ENCODE results near the gene HAUS7.

DNA sequence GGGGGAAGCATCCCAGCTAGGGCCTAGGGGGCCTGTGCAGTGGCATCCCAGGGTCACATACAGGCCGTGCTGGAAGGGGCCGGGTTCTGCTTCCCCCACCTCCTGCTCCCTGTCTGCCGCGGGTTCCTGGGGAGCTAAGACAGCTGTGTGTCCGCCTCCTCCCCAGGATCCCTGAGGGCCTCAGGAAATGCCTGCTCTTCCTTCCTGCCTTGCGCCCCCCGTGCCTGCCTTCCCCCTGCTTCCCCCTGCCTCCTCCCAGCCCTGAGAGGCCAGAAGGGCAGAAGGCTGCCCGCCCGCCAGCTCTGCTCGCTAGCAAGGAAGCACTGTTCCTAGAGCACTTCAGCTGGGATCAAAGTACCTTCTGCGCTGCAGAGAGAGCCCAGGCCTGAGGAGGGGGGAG is 21.5 kb upstream of the HAUS7 start:
- TF ChIP-seq, protein P1, sequence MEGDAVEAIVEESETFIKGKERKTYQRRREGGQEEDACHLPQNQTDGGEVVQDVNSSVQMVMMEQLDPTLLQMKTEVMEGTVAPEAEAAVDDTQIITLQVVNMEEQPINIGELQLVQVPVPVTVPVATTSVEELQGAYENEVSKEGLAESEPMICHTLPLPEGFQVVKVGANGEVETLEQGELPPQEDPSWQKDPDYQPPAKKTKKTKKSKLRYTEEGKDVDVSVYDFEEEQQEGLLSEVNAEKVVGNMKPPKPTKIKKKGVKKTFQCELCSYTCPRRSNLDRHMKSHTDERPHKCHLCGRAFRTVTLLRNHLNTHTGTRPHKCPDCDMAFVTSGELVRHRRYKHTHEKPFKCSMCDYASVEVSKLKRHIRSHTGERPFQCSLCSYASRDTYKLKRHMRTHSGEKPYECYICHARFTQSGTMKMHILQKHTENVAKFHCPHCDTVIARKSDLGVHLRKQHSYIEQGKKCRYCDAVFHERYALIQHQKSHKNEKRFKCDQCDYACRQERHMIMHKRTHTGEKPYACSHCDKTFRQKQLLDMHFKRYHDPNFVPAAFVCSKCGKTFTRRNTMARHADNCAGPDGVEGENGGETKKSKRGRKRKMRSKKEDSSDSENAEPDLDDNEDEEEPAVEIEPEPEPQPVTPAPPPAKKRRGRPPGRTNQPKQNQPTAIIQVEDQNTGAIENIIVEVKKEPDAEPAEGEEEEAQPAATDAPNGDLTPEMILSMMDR (tag by site-specific recombination; IDR thresholded peaks at IDR 0.05): no peak
- TF ChIP-seq GFI1B (tag by site-specific recombination; IDR thresholded peaks at IDR 0.05) (no peak), ZBTB1 (tag by site-specific recombination; IDR thresholded peaks at IDR 0.05) (no peak), ZNF10 (tag by site-specific recombination; IDR thresholded peaks at IDR 0.05) (no peak), ZNF629 (tag by site-specific recombination; IDR thresholded peaks at IDR 0.05) (no peak), ZNF48 (tag by site-specific recombination; IDR thresholded peaks at IDR 0.05) (no peak)
- TF ChIP-seq, protein P2, sequence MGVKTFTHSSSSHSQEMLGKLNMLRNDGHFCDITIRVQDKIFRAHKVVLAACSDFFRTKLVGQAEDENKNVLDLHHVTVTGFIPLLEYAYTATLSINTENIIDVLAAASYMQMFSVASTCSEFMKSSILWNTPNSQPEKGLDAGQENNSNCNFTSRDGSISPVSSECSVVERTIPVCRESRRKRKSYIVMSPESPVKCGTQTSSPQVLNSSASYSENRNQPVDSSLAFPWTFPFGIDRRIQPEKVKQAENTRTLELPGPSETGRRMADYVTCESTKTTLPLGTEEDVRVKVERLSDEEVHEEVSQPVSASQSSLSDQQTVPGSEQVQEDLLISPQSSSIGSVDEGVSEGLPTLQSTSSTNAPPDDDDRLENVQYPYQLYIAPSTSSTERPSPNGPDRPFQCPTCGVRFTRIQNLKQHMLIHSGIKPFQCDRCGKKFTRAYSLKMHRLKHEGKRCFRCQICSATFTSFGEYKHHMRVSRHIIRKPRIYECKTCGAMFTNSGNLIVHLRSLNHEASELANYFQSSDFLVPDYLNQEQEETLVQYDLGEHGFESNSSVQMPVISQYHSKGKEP (tag by site-specific recombination; IDR thresholded peaks at IDR 0.05): no peak
- TF ChIP-seq, protein P3, sequence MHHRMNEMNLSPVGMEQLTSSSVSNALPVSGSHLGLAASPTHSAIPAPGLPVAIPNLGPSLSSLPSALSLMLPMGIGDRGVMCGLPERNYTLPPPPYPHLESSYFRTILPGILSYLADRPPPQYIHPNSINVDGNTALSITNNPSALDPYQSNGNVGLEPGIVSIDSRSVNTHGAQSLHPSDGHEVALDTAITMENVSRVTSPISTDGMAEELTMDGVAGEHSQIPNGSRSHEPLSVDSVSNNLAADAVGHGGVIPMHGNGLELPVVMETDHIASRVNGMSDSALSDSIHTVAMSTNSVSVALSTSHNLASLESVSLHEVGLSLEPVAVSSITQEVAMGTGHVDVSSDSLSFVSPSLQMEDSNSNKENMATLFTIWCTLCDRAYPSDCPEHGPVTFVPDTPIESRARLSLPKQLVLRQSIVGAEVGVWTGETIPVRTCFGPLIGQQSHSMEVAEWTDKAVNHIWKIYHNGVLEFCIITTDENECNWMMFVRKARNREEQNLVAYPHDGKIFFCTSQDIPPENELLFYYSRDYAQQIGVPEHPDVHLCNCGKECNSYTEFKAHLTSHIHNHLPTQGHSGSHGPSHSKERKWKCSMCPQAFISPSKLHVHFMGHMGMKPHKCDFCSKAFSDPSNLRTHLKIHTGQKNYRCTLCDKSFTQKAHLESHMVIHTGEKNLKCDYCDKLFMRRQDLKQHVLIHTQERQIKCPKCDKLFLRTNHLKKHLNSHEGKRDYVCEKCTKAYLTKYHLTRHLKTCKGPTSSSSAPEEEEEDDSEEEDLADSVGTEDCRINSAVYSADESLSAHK (tag by site-specific recombination; IDR thresholded peaks at IDR 0.05): no peak

Measured in HEK293 (cell line).